ENCODE measurements around the gene TREX2.

TREX2 gene

DNA sequence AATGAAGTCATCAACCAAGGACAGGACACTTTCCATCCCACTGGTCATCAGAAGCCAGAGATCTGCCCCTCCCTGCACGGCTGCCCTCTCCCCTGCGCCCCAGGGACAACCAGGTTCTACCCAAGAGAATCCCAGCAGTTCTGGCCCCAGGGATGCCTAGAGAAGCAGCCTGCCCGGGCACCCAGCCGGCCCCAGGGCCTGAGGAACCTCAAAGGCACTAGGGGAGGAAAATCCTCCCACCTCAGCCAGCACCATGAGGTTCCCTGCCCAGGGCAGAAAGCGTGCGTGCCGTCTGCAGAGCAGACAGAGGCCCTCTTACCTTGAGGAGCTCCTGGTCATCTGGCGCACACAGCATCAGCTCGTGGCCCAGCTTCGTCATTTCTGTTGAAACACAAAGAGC, 16.4 kb upstream of the TREX2 start:
- H3K4me3 ChIP-seq (ENCODE audit: low read depth, low read length), result no peak overlapping the region
- TF ChIP-seq, protein P1, sequence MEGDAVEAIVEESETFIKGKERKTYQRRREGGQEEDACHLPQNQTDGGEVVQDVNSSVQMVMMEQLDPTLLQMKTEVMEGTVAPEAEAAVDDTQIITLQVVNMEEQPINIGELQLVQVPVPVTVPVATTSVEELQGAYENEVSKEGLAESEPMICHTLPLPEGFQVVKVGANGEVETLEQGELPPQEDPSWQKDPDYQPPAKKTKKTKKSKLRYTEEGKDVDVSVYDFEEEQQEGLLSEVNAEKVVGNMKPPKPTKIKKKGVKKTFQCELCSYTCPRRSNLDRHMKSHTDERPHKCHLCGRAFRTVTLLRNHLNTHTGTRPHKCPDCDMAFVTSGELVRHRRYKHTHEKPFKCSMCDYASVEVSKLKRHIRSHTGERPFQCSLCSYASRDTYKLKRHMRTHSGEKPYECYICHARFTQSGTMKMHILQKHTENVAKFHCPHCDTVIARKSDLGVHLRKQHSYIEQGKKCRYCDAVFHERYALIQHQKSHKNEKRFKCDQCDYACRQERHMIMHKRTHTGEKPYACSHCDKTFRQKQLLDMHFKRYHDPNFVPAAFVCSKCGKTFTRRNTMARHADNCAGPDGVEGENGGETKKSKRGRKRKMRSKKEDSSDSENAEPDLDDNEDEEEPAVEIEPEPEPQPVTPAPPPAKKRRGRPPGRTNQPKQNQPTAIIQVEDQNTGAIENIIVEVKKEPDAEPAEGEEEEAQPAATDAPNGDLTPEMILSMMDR (IDR thresholded peaks at IDR 0.05; ENCODE audit: low read depth, low read length), result no peak
- TF ChIP-seq, protein P2, sequence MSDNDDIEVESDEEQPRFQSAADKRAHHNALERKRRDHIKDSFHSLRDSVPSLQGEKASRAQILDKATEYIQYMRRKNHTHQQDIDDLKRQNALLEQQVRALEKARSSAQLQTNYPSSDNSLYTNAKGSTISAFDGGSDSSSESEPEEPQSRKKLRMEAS (IDR thresholded peaks at IDR 0.05; ENCODE audit: low read depth, low read length), result no peak
- TF ChIP-seq MYC (IDR thresholded peaks at IDR 0.05; ENCODE audit: low read depth, low read length) (no peak), POLR2A (IDR thresholded peaks at IDR 0.05; ENCODE audit: extremely low read depth, insufficient read length) (no peak)

GRCh38 chrX:153460826-153461225, 15.0 kb upstream of the TREX2 start:
- peak; percentile 51 for DNase-seq (ENCODE audit: low read depth)
- TF ChIP-seq, protein P1 (IDR thresholded peaks at IDR 0.05; ENCODE audit: low read depth, low read length), result peak; percentile 73
- no peak for TF ChIP-seq MYC (IDR thresholded peaks at IDR 0.05; ENCODE audit: low read depth, low read length)
- TF ChIP-seq, protein P2 (IDR thresholded peaks at IDR 0.05; ENCODE audit: low read depth, low read length), result no peak
- no peak overlapping the region for H3K4me3 ChIP-seq (ENCODE audit: low read depth, low read length)

More for the DNA sequence above, 16.4 kb upstream of the TREX2 start:
- no peak for DNase-seq (ENCODE audit: low read depth)

DNA sequence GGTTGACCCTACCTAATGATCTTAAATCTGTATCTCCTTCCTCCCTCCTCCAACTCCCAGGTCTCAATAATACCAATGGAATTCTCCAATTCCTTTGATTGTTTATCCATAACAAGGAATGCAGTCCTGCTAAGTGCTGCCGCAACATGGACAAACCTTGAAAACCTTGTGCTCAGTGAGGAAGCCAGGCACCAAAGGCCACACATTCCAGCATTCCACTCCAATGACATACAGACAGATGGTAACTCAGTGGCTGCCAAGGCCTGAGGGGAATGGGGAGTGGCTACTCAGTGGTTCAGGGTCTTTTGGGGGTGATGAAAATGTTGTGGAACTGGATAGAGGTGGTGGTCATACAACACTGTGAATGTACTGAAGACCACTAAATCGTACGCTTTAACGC, 14.1 kb upstream of the TREX2 start:
- TF ChIP-seq POLR2A (IDR thresholded peaks at IDR 0.05; ENCODE audit: extremely low read depth, insufficient read length), result no peak
- TF ChIP-seq MYC (IDR thresholded peaks at IDR 0.05; ENCODE audit: low read depth, low read length), result no peak
- TF ChIP-seq, protein P2 (IDR thresholded peaks at IDR 0.05; ENCODE audit: low read depth, low read length), result no peak
- TF ChIP-seq, protein P1 (IDR thresholded peaks at IDR 0.05; ENCODE audit: low read depth, low read length), result no peak
- H3K4me3 ChIP-seq (ENCODE audit: low read depth, low read length), result no peak overlapping the region
- DNase-seq (ENCODE audit: low read depth), result no peak

- DNase-seq (ENCODE audit: low read depth), result no peak
- TF ChIP-seq, protein P1 (IDR thresholded peaks at IDR 0.05; ENCODE audit: low read depth, low read length), result no peak
- TF ChIP-seq, protein P2 (IDR thresholded peaks at IDR 0.05; ENCODE audit: low read depth, low read length), result no peak
- no peak for TF ChIP-seq POLR2A (IDR thresholded peaks at IDR 0.05; ENCODE audit: extremely low read depth, insufficient read length)
- no peak for TF ChIP-seq MYC (IDR thresholded peaks at IDR 0.05; ENCODE audit: low read depth, low read length)
- no peak overlapping the region for H3K4me3 ChIP-seq (ENCODE audit: low read depth, low read length)
Measured at GRCh38 chrX:153458476-153458875, 12.6 kb upstream of the TREX2 start.

DNA sequence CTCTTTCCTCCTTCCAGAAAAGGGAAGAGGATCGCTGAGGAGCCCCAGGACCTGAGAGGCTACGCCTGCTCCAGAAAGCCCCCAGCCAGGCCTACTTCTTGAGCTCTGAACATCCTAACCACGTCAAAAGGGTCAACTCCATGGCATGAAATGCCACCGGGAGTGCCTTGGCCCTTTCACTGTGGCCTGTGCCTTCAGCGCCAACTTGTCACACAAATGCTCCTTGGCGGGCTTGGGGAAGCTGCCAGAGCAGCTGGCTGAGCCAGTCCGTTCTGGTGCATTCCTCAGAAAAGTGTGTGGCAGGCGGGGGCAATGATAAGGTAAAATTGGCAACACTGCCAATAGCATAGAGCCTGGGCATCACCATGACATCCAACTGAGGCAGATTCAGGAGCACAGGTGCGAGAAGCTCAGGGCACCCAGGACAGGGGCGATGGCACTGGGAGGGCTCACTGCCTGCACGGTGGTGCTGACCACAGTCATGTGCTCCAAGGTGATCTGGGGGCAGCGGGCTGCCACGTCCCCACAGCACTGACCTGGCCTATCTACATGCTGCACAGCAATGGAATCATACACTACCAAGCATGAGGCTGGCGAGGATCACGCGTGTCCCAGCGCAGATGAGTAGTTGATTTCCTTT, 12.1 kb upstream of the TREX2 start:
- DNase-seq (ENCODE audit: low read depth), result no peak
- no peak overlapping the region for H3K4me3 ChIP-seq (ENCODE audit: low read depth, low read length)
- TF ChIP-seq, protein P2 (IDR thresholded peaks at IDR 0.05; ENCODE audit: low read depth, low read length), result no peak
- TF ChIP-seq POLR2A (IDR thresholded peaks at IDR 0.05; ENCODE audit: extremely low read depth, insufficient read length) (no peak), MYC (IDR thresholded peaks at IDR 0.05; ENCODE audit: low read depth, low read length) (no peak)
- TF ChIP-seq, protein P1 (IDR thresholded peaks at IDR 0.05; ENCODE audit: low read depth, low read length), result no peak
